ENCODE measurements around the gene NKD2.
"Not testable (repeated sequence)": the region's sequence is repeated elsewhere in the genome, so short reads cannot be mapped to it uniquely, and the experiment has no call there.

NKD2 gene, protein sequence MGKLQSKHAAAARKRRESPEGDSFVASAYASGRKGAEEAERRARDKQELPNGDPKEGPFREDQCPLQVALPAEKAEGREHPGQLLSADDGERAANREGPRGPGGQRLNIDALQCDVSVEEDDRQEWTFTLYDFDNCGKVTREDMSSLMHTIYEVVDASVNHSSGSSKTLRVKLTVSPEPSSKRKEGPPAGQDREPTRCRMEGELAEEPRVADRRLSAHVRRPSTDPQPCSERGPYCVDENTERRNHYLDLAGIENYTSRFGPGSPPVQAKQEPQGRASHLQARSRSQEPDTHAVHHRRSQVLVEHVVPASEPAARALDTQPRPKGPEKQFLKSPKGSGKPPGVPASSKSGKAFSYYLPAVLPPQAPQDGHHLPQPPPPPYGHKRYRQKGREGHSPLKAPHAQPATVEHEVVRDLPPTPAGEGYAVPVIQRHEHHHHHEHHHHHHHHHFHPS

DNA sequence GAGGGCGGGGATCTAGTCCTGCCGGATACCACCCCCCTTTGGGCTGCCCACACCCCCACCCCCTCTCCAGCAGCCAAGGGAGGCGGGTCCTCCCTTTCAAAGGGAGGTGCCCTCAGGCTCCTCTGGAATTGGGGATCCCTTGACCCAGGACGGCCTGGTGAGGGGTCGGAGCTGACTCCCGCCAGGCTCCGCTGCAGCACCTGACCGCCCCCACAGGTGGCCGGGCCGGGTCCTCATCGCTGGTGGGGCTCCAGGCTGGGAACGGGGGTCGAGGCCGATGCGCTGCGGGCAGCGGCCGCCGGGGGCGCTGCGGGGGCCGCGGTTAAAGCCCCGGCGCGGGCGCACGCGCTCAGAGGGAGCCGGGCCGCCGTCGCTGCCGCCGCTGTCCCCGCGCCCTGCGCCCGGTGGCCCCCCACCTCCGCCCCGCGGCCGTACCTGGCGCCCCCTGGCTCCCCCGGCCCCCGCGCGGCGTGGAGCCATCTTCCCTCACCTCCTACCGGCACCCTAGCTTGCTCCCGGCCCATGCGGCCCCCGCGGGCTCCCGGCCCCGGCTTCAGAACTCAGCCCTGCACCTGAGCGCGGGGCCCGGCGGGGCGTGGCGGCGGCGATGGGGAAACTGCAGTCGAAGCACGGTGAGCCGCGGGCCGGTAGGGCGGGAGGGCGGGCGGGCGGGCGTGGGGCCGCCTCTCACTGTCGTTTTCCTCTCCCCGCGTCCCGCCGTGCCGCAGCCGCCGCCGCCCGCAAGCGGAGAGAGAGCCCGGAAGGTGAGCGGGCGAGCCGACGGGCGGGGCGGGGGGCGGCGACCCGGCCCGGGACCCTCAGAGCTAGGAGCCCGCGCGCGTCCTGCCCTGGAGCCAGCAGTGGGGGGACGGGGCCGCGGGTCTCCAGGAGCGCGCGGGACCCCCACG lies at the start of gene NKD2:
TSS of gene NKD2 (plus strand) at position 352 of the 908 bp plus-strand sequence. CDS start at position 608, 256 bp downstream.
- DNase-seq: no peak

DNA sequence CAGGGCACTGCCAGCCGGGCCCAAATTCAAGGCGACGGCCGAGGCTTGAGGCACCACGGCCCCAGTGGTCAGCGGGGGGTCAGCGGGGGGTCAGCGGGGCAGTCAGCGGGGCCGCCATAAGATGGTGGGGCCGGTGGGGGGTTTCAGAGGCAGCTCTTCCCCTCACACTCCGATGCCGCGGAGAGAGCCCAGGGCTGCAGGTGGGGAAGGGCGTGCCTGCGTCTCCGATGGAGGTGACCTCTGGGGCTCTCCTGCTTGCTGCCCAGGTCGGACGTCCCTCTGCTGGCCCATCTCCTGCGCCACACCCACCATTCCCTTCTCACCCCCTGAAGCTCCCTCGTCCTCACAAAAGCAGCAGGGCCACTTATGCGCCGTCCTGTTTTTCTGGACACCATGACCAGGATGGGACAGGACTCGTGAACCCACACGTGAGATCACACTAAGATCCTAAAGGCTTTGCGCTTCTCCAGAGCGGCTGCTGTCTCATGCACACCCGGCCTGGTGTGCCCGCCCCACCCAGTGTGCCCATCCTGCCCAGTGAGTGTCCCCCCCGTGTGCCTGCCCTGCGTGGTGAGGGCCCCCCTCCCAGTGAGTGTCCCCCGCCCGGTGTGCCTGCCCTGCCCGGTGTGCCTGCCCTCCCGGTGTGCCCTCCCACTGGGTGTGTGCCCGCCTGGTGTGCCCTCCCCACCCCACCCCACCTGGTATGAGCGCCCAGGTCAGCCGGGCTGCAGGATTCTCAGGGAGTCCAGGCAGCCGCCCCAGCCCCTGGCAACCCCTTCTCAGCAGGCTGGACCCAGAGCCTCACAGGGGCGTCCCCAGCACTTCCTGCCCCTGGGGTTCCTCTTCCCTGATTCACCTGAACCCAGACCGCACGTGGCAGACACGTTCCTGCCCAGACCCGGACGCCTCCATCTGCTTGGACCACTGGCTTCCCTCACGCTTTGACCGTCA lies 48.7 kb upstream of the NKD2 start:
- DNase-seq: no peak

DNA sequence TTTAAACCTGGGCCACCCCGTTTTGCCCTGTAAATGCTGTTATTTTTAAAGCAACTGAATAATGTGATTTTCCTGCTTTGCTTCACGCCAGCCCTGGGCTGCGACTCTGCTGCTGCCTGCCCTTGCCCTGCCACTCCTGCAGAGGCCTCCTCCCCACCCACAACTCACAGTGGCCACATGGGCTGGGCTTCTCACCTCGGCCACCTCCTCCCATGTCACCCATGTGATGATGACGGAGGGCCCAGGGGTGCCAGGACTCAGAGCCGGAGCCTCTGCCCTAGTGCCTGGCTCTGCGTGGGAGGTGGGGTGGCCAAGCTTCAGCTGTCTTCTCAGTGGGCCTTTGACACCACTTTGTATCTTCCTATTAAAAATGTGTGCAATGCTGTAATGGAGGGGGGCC lies 48.1 kb upstream of the NKD2 start:
- no peak for DNase-seq

DNA sequence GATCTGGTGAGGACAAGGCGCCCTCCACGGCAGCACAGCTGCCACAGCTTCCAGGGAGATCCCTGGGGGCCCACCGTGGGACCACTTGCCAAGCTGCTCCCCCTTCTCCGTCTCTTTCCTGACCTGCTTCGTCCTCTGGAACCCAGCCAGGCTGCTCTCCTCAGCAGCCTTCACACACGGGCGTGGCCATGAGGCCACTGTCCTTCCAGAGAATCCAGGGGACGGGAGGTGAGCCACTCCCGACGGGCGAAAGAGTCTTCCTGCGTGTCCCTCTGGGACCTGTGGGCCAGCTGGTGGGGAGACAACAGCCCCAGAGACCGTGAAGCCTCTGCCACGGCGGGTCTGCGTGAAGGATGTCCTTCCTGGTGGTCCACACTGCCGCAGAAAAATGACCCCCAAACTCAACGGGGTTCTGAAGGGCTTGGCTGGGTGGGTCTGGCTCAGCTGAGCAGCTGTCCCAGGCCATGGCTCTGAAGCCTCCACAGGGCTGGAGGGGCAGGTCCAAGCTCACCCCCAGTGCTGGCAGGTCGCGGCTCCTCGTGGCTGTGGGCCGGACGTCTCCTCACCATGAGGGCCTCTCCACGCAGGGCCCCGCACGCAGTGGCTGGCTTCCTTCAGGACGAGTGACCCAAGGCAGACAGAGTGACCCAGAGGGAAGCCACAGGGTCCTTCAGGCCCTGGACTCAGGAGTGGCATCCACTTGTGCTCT lies 47.4 kb upstream of the NKD2 start:
- DNase-seq: no peak

DNA sequence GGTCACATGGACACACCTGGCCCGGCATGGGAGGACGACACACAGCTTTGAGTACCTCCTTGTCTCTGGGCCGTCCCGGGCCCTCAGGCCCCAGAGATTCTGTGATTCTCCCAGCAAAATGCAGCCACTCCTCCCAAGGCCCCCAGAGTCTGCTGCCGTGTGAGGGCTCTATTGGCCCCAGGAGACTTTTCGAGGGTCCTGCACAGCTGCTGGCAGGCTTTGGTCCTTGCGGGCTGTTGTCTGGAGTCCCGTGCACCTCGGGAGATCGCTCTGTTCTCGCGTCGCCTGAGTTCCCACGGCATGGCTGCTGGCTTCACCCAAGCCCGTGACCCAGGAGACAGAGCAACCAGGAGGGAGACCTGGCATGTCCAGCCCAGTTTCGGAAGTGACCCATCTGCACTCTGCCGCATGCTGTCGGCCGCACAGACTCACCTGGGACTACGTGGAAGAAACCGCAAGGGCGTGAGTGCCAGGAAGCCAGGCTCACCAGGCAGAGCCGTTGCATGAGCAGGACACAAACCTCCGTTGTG lies 46.8 kb upstream of the NKD2 start:
- no peak for DNase-seq

DNA sequence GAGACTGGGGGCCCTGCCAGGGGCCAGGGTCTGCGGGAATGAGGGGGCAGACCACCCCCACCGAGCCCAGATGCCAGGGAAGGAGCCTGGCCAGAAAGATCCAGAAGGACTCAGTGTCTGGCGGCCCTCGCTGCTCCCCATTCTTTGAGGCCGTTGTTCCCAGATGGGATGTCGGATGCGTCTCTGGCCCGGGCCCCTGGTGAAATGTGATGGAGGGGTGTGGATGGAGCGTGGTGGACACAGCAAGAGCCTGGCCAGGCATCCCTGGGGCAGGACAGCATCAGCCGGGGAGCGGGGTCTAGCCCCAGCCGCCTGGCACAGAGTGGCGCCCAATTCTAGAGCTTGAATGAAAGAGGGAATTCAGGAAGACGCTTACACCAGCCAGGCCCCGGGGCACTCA lies 46.2 kb upstream of the NKD2 start:
- DNase-seq: no peak

DNA sequence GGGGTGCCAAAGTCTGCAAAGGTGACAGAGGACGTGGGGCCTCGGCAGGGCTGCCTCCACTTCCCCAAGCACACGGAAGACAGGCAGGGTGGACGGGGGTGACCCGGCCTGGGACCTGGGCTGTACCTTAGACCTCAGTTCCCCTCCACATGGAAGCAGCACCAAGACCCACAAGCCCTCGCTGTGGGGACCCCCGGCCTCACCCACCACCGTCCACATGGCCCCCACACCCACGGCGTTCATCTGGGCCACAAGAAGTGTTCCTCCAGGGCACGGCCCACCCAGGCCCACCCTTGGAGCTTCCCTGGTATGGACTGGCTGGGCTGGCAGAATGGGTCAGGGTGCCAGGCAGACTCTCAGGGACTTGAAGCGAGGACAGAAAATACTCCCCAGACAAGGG lies 45.8 kb upstream of the NKD2 start:
- DNase-seq: no peak

DNA sequence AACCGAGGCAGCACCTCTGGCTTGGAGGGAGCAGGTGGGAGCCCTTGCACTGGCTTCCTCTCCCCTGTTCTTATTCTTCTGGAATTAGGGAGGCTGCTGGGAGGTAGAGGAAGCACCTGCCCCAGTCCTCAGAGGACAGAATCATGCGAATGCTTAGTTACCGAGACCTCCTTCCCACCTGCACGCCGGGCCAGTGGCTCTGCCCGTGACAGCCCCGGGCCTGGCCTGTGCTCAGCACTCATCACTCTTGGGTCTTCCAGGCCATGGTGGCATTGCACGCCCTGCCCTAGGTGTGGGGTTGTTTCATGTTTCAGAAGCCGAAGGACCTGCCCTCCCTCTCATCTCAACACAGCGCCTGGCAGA lies 45.3 kb upstream of the NKD2 start:
- DNase-seq: no peak

DNA sequence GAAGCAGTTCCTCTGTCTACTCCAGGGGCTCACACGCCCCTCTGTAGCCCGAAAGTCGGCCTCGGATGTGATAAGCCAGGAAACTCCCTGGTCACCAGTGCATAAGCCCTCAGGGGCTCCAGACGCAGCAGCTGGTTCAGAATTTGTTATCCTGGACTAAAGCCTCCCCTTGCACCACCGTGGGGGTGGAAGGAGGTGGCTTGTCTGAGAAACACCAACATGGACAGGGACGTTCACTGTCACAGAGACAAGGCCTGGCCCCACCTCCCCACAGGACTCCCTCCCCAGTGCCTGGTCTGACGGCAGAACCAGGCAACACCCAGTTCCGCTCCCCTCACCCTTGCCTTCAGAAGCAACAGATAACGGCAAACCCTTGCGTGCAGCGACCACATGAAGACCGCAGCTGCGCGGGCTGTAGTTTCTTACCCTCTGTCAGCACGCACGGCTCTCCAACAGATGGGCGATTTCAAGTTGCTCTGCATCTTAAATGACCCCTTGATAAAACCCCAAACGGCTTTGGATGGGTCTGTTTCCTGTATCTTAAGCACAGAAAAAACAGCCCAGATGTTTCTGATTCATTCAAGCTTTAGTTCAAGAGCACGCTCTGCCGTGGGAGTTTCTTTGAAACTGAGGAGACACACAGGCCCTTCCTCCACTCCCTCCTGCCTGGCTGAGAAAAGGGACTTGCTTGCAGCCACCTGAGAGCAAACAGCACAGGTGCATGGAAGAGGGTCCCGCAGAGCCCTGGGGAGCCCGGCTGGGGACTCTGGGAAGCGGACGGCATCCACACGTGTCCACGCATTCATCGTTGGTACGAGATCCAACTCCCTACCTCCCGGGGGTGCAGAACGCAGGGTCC lies 44.7 kb upstream of the NKD2 start:
- DNase-seq: peak; percentile 54

DNA sequence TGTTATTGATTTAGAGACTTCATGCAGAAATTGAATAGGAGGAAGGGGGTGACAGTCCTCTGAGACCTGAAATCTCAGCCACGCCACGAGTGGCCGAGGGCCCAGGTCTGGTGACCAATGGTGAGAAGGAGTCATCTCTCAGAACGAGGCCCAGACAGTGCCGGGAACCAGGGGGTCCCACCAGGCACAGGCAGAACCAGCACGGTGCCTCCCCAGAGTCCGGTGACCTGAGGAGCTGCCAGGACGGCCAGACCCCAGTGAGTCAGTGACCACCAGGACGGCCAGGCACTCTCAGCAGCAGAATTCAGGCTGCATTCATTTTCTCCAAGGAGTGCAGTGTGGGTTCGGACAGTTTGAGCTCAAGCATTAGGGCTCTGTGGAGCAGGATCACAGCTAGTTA lies 43.8 kb upstream of the NKD2 start:
- no peak for DNase-seq

DNA sequence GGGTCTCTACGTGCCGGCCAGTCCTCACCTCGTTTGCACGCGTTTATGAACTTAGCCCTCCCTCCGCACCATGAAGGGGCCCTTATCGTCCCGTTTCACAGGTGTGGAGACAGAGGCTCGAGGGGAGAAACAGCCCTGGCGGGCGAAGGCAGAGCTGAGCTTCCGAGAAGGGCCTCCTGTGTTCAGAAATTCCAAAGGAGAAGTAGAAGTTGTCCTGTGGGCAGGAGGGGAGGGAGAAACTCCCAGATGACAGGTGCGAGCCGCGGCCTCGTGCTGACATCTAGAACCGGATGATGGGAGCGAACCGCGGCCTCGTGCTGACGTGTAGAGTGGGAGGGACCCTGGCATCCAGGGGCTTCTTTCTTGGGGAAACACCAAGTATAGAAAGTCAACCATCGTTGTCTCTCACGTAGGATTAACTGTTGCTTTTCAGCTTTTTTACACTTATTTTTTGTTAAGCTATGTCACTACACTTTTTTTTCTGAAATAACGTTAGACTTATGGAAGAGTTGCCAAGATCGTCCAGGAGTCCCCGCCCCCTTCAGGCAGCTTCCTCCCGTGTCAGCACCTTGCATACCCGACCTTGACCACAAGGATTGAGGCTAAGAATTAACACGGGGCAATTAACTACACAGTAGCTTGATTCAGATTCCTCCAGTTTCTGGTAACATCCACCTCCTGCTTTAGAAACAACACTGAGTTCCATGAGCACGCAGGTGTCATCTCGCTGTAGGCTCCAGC lies 42.8 kb upstream of the NKD2 start:
- DNase-seq: no peak

DNA sequence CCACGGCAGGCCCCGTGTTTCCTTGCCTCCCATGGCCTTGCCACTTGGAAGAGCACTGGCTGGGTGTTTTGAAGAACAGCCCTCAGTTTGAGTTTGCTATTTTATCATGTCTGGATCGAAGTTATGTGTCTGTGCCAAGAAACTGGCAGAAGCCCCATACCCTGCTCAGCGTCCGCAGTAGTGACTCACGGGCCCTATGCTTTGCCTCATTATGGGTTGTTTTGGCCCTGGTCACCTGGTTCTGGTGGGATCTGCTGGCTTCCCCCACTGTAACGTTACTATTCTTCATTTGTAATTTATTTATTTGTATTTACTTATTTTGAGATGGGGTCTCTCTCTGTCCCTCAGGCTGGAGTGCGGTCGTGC lies 42.3 kb upstream of the NKD2 start:
- DNase-seq: no peak

DNA sequence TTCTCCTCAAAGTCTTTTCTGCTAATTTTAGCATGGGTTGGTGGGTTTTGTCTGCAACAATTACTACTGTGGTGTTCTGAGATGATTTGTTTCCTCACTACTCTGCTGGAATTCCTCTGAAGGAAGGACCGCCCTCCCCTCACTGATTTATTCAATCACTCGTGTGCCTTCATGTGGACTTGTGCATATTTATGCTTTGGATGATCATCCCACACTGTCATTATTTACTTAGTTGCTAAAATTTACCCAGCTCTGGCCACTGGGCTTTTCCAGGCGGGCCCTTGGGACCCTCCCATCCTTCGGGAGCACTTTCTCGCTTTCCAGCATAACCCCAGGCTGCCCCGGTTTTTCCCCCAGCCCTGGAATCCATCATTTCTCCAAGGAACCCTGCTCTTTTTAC lies 41.7 kb upstream of the NKD2 start:
- DNase-seq: no peak

DNA sequence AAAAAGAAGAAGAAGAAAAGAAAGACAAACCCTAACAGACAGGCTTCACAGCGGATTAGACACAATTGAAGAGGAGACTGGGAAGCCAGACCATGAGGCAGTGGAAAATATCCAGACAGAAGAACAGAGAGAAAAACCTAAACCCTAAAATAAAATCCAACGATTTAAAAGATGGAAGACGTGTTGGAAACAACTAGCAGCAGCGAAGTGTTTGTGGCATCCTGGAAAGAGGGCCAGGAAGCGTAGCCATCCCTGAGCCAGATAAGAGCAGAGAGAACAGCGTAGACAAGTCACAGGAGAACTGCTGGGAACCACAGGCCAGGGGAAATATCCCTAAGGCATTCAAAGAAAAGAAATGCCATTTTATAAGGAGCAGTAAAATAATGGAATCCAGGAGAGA lies 39.7 kb upstream of the NKD2 start:
- DNase-seq: no peak

DNA sequence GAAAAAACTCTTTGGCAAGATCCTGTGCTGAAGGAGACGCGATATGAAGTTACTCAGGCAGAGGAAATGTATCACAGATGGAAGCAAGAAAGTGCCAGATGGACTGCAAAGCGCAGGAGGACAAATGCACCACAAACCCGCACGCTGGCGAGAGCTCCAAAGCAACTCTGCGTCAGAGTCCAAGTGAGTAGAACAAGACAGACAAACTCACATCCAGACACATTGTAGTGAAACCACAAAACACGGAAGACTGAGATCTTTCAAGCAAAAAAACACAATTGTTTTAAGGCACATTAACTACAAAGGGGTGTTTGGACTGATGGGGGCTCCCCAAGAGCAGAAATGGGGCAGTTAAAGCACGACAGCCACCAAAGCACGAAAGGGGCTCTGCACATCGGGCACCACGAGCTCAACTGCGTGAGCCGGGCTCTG lies 39.2 kb upstream of the NKD2 start:
- DNase-seq: no peak

DNA sequence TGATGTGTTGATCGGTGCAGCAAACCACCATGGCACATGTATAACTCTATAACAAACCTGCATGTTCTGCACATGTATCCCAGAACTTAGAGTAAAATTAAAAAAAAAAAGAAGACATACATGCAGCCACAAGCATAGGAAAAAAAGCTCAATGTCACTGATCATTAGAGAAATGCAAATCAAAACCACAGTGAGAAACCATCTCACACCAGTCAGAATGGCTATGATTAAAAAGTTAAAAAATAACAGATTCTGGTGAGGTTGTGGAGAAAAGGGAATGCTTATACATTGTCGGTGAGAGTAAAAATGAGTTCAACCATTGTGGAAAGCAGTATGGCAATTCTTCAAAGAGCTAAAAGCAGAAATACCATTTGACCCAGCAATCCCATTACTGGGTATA lies 36.0 kb upstream of the NKD2 start:
- DNase-seq: not testable (repeated sequence)

DNA sequence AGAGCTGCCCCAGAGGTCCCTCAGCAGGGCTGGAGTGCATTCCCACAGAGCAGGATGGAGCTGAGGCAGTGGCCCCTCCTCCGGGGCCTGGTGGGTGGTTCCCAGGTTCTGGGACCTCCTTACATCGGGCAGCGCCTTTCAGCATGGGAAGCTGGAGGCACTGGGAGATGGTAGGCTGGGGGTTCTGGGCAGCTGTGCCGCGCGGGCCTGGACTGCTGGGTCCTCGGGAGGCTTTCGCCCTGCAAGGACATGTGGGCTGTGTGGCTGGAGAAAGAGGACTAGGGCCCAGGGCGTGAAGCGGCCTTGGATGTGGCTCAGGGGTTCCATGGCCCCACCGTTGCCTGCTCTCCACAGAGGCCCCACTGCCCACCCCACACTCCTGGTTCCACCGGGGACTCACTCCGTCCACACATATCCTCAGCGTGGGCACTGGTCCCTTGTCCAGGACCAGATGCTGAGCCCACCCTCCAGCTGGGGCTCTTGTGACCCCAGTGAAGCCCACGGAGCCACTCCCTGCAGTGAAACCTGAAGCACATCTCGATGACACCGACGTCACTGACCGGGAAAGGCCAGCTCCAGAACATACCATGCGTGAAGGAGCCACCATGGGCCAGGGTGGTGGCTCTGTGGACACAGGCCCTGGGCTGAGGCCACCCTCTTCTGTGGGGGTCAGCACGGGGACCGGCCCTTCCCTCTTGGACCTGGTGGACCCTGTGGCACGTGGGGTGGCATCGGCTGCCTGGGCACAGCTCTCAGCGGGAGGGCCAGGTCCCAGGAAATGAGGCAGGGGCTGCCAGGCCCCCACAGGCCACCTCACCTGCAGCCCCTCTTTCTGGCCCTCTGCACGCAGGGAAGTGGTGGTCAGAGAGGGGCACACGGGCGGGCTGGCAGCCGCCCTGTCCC lies 31.5 kb upstream of the NKD2 start:
- DNase-seq: no peak

DNA sequence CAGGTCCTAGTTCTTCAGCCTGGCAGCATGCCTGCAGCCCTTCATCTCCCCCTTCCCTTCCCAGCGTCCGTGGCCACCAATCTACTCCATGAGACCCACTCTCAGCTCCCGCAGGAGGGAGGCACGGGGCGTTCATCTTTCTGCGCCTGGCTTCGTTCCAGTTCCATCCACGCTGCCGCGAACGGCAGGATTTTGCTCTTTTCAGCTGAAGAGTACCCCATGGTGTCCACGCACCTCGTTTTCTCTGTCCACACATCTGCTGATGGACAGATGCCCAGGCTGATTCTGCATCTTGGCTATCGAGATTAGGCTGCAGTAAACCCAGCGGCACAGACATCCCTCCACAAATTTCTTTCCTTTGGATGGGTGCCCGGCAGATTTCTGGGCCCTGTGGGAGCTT lies 30.5 kb upstream of the NKD2 start:
- DNase-seq: no peak

DNA sequence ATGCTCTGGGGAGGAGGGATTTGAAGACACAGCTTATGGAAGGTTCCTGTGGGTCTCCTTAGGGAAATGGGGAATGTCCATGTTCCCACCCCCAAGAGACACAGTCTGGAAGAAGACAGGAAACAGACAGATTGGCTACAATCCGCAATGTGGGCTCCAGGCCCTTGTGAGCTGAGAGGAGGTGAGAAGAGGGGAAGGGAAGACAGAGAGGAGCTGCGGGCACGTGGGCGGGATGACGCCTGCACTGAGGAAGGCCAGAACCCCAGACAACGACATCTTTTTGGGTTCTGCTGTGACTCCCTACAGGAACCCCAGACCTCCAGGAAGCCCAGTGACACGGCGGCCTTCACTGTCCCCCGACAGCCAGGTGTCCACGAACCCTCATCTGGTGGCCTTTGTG lies 29.9 kb upstream of the NKD2 start:
- no peak for DNase-seq

Data from stimulated activated CD4-positive, alpha-beta T cell treated with anti-CD3 and anti-CD28 coated beads, Interleukin-1b, Interleukin-23, amount 100 ng/mL, for 48 hours (primary cell).